ENCODE data around the gene PCK2. TPM values are rescaled to one million over a fixed set of nuclear protein-coding genes. Genes with fewer than 3 reads are reported as not detected.

PCK2 gene
- total and polyA plus RNA-seq, 9 donors = 2.4 to 66.8 (median 5.4) TPM

GRCh38 chr14:24096545-24097181, 2.6 kb downstream of the PCK2 start:
- Histone ChIP-seq H3K9me3 (no peaks in the 10 kb centered on the region), H3K27ac (no peak overlapping the region), H3K36me3 (no peaks in the 10 kb centered on the region), H3K27me3 (no peaks in the 10 kb centered on the region), H3K4me3 (no peak overlapping the region), H3K4me1 (ENCODE audit: insufficient read depth) (peaks cover 3% of the 10 kb centered on the region)
- 93 to 97% (median 96%) methylated on average over 8 of the region's 8 CpGs for WGBS, 3 donors
- peak in 1 of 5 donors; percentile 17 for DNase-seq
- intact Hi-C loops (cut with DNase I) = loop anchor here in 1 of 4 donors (10.0 kb wide), 1 partner anchor 112 kb away; the partner anchor contains the start of gene DHRS4L2
- TF ChIP-seq POLR2A (IDR thresholded peaks at IDR 0.05) = no peak
- TF ChIP-seq EP300 (IDR thresholded peaks at IDR 0.05) = no peak
- TF ChIP-seq CTCF (IDR thresholded peaks at IDR 0.05) = no peak

GRCh38 chr14:24098229-24098926, 4.3 kb downstream of the PCK2 start:
- Histone ChIP-seq H3K4me3 (no peak overlapping the region), H3K9me3 (no peaks in the 10 kb centered on the region), H3K36me3 (no peaks in the 10 kb centered on the region), H3K4me1 (ENCODE audit: insufficient read depth) (peaks cover 3% of the 10 kb centered on the region), H3K27me3 (no peaks in the 10 kb centered on the region), H3K27ac (no peak overlapping the region)
- TF ChIP-seq CTCF (IDR thresholded peaks at IDR 0.05) = no peak
- intact Hi-C loops (cut with DNase I) = loop anchor here in 1 of 4 donors (10.0 kb wide), 1 partner anchor 114 kb away; the partner anchor contains the start of gene DHRS4L2
- 91 to 94% (median 93%) methylated on average over 16 of the region's 16 CpGs for WGBS, 3 donors
- peak in 1 of 5 donors; percentile 25 for DNase-seq

GRCh38 chr14:24098927-24099813, 5.1 kb downstream of the PCK2 start:
- TF ChIP-seq CTCF (IDR thresholded peaks at IDR 0.05) (no peak), EP300 (IDR thresholded peaks at IDR 0.05) (no peak), POLR2A (IDR thresholded peaks at IDR 0.05) (no peak)
- no peaks in the 10 kb centered on the region for H3K27me3 ChIP-seq
- no peak overlapping the region for H3K4me3 ChIP-seq
- DNase-seq = peak in 1 of 5 donors; percentile 26
- no peaks in the 10 kb centered on the region for H3K9me3 ChIP-seq
- no peaks in the 10 kb centered on the region for H3K36me3 ChIP-seq
- no peaks in the 10 kb centered on the region for H3K4me1 ChIP-seq (ENCODE audit: insufficient read depth)
- intact Hi-C loops (cut with DNase I) = loop anchor here in 1 of 4 donors (10.0 kb wide), 1 partner anchor 114 kb away; the partner anchor contains the start of gene DHRS4L2
- WGBS, 3 donors = 89 to 90% (median 89%) methylated on average over 17 of the region's 17 CpGs
- H3K27ac ChIP-seq = no peak overlapping the region
